CD4-positive, alpha-beta T cell treated with Interleukin-6 at 100 ng/mL for 8 hours (primary cell): Measurements from ENCODE around the gene TMEM191C.
"Not testable (repeated sequence)": the region's sequence is repeated elsewhere in the genome, so short reads cannot be mapped to it uniquely, and the experiment has no call there.

Source experiments
- DNase-seq: peaks from one replicate; pipeline ENCODE4 v3.0.0-alpha.2; 2020; ENCODE audit warnings: mixed read lengths, low spot score

Gene TMEM191C

DNA sequence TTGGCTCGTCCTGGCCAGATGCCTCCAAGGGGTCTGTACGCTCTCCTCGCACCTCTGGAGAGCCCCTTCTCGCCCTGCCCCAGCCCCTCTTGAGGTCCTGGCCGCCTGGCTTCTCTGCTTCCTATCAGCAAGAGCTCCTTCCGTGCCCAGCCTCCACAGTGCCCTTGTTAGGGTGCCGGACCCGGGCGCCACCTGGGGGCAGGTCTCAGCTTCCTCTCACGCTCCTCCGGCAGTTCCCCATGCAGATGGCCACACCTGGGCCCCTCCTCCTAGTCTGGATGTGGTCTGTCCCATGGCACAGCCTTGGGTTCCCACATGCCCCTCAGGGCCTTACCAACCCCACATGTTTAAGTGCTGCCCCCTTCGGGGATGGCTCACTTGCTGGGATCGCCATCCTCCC, 6.5 kb downstream of the TMEM191C start:
- not testable (repeated sequence) for DNase-seq

DNA sequence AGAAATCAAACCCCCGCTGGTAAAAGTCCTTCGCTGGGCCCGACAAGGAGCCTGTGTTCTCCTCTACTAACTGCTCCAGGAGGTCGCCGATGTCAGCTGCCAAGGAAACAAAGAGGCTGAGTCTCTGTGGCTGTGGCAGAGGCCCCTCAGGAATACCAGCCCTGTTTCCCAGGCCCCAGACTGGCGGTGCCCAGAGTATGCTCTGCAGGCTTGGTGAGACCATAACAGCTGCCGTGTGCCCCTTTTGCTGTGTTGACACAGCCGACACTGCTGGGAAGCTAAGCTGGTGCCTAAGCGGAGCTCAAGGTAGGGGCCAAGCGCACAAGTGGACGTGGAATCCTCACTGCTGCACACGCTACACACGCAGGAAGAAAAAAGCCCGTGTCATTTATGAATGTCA, 16.9 kb downstream of the TMEM191C start:
- not testable (repeated sequence) for DNase-seq

DNA sequence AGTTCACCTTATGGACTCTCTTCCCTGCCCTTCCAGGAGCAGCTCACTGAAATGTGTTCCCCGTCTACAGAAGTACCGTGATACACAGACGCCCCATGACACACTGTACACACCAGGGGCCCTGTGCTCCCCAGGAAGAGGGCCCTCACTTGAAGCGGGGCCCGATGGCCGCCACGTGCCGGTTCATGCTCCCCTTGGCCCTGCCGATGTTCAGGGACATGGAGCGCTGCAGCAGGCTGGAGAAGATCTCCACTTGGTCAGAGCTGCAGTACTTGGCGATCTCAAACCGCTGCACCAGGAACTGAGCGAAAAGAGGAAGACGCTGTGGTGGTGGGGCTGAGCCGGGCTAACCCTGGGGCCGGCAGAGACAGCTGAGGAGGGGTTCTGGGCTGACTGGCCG, 20.5 kb downstream of the TMEM191C start:
- not testable (repeated sequence) for DNase-seq

DNA sequence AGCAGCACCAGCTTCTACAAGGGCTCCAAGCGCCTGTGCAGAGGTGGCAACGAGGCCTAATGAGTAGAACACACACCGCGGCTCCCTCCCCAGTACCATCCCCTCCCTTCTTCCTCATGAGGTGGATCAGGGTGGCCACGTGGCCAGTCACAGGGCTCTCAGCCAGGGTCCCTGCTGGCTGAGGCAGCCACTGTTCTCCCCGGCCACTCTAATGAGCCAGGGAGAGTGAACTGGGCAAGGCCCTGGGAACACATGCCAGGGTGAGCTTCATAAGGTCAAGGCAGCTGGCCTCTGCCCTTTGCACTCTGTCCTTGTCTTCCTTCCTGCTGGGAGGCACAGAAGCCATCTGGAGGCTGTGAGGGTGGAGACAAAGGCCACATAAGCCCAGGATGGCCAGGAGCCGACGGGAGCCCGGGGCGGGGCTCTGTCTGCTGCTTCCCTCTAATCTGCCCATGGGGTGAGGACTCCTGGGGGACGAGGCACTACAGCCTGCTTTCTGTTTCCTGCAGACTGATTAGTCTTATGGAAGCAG, 22.0 kb downstream of the TMEM191C start:
- not testable (repeated sequence) for DNase-seq

DNA sequence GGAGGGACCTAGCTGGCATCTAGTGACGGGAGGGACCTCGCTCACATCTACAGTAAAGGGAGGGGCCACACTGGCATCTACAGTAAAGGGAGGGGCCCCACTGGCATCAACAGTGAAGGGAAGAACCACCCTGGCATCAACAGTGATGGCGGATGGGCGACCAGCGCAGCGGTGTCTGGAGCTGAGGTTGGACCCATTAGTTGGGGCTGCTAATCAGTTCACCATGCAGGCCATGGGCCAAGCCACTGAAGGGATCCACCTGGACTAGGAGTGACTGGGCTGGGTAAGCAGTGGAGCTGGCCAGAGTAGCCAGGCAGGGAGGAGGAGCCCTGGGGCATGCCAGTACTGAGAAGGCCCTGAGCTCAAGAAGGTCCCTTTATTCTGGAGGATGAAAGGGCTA, 23.4 kb downstream of the TMEM191C start:
- DNase-seq: not testable (repeated sequence)

DNA sequence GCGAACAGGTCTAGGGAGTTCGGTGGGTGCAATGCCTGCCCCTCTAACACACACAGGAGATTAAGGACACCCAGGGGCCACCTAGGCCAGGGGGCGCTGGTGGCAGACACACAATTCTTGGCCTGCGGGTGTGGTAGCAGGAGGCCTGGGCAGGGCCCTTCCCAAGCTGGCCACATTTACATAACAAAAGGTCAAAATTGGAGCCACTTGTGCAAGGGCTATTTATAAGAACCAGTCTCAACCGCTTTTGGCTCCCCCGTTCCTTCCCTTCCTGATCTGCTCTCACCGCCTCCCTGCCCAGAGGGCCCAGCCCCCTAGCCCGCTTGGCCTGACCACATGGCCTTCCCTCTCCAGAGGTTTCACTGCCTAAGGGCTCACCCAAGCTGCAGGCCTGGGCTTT, 25.1 kb downstream of the TMEM191C start:
- DNase-seq: not testable (repeated sequence)

DNA sequence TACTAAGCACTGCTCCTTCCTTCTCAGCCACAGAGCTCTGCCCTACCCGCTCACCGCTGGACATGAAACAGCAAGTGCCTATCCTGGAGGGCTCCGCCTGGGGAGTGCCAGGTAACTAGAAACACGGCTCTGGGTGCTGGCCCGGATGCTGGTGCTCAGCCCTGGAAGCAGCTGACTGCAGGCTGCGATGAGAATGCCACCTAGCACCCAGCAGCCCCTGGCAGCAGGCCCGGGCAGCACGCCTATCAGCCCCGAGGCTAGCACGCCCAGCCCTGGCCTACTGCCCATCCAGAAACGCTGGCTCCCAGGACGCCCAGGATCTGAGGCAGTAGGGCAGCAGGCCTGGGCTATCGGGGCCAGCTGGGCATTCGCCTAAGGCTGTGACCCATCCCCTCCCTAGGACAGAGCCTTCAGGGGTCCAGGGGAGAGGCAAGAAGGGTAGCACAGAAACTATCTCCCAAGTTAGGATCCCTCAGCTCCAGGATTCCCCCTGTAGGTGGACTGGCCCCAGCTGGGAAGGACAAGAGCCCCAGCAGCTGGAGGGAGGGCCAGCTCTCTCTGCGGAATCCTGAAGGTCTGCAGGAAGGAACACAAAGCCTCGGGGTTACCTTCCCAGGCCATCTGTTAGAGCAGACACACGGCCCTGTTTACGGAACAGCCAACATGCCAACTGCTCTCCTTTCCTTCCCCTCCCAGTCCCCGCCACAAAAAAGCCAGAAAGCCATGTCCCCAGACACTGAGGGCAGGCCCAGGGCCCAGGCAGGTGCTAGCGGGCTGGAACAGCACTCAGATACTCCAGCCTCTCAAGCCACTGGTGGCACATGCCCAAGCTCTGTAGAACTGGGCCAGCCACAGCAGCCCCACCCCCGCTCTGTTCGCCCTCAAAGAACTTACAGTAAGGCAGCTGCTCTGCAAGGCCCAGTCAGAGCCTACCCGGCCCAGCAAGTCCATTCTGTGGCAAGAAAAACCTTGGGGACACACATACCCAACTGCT, 26.9 kb downstream of the TMEM191C start:
- DNase-seq: not testable (repeated sequence)

DNA sequence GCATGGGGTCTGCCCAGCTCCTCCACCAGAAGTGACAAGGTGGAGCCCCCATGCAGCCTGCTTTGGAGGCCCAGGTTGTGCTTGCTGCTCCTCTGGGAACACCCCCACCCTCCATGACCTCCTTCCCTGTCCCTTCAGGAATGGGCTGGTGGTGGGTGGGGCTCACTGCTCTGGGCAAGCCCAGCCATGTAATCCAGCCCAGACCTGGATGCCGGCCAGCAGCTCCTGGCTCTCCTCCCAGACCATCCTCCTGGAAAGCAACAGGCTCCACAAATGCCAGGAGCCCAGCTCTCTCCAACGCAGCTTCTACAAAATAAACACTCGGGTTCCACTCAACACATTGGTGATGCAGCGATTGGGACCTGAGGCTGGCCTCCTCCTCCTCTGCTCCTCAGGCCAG, 30.8 kb downstream of the TMEM191C start:
- not testable (repeated sequence) for DNase-seq

DNA sequence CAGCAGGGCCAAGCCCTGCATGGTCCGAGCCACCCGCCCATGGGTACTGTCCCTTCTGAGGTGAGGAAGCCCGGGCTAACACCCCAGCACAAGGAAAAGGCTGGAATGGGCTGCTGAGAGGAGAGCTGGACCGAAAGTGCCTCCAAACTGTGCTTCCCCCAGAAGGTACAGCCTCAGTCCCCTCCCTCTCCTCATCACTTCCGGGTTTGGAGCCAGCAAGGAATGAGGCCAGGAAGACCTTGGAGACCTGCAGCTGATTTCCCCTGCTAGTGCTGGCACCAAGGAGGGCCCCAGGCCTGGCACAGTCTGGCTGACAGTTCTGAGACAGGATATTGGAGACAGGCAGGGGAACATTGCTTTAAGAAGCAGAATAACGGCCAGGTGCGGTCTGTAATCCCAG, 31.3 kb downstream of the TMEM191C start:
- DNase-seq: not testable (repeated sequence)

DNA sequence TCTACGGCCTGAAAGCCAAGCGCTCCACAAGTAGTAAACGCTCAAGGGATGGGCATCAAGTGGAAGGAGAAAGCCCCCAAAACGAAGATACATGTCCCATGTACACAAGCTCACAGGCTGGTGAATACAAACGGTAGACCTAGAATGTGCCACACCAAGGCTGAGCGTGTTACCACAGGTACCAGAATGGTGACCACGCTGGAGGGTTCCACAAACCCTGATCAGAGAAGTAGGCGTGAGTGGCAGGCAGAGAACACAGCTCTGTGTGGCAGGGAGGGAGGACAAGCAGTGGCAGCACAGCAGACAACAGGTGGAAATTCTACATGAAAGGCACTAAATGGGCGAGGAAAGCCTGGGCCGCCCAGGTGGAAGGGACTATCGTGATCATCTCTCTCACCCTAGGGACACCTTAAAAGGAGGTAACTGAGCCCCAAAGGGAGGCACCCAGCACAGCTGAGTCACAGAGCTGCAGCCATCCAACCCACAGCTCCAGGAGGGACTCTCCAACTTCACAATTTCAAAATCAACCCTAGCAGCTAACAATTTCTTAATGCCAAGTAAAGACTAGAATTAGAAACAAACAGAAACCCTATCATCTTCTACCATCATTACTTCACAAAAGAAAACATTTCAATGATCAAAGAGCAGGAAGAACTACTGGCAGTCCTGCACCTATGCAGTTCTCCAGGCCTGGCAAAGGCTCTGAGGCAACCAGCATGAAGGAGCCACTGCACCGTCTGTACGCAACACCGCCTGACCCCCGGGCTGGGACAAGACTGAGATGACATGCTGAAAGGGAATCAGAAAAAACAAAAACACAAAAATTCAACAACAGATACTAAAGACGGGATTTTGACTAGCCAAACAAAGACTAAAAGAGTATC, 32.7 kb downstream of the TMEM191C start:
- DNase-seq: not testable (repeated sequence)

DNA sequence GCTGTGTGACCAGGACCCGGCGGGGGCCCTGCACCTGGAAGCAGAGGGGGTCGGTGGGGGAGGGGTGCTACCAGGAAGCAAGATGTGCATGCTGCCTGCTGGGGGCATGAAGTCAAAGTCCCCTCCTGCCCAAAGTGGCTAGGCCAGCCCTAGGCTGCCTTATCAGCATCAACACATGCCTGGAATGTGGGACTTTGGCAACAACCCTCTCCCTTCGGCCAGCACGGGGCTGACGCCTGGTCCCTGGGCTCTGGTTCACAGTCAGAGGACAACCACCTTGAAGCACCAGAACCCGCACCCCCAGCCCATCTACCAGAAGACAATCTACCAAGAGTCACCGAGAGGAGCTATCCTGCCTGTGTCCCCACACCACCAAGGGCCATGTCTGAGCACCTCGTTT, 43.2 kb downstream of the TMEM191C start:
- not testable (repeated sequence) for DNase-seq

DNA sequence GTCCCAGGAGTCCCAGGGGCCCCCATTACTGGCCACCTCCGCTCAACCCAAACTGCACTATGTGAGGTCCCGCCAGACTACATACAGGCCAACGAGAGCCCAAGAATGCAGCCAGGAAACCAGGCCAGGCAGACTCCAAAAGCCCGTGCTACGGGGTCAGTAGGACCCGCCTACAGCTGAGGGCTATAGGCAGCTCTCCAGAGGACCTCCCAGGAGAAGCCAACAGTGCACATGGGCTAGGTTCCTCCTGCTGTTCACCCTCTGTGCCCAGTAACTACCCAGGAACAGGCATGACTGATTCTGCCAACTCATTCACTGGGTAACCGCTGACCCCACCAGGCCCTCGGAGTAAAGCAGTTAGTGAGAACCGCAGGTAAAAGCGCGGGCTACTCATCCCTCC, 44.8 kb downstream of the TMEM191C start:
- DNase-seq: not testable (repeated sequence)

DNA sequence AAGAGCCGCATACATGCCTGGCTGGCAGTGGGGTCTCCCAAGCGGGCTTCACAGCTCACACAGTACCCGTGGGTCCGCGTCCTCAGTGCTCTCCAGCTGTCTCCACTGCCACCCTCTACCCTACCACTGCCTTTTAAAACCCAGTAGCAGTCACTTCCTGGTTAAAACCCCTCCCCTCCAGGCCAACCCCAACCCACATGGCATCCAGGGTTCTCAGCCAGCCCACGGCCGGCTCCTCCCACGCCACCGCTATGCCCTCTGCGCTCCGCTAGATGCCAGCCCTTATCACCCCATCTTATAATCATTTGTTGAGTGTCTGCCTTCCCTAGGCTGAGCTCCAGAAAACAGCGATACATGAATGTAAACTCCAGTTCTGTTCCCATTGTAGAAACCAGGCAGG, 46.9 kb downstream of the TMEM191C start:
- not testable (repeated sequence) for DNase-seq

DNA sequence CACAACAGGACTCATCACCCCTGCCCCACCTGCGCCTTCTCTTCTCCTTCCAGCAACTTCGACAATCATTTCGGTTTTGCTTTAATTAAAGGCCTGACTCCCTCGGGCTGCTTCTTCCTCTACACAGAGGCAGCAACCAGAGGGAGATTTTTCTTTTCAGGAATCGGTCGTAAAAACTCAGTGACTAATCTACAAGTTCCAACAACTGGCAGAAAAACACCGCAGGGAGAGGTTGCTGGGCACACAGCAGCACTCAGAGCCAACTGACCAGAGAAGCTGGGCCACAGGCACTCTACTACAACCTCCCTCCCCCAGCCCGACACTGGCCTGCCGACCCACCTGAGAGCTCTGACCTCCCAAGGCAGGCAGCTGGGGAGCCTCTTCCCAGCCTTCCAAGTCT, 48.0 kb downstream of the TMEM191C start:
- DNase-seq: not testable (repeated sequence)

DNA sequence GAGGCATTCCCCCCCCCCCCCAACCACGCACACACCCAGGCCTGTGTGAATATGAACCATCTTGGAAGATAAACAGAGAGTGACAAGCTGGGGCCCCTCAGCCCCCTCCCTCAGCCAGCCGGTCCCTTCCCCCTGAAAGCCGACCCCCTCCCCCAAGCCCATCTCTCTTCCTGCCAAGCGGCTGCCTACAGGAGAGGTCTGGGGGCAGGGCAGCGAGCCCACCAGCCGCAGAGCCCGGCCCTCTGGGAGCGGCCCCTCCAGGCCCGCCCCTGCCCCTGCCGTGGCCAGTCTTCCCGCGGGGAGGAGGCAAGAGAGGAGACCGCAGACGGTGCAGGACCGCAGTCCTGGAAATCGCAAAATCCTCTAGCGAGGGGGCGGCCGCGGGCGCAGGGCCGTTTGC, 49.3 kb downstream of the TMEM191C start:
- DNase-seq: not testable (repeated sequence)

DNA sequence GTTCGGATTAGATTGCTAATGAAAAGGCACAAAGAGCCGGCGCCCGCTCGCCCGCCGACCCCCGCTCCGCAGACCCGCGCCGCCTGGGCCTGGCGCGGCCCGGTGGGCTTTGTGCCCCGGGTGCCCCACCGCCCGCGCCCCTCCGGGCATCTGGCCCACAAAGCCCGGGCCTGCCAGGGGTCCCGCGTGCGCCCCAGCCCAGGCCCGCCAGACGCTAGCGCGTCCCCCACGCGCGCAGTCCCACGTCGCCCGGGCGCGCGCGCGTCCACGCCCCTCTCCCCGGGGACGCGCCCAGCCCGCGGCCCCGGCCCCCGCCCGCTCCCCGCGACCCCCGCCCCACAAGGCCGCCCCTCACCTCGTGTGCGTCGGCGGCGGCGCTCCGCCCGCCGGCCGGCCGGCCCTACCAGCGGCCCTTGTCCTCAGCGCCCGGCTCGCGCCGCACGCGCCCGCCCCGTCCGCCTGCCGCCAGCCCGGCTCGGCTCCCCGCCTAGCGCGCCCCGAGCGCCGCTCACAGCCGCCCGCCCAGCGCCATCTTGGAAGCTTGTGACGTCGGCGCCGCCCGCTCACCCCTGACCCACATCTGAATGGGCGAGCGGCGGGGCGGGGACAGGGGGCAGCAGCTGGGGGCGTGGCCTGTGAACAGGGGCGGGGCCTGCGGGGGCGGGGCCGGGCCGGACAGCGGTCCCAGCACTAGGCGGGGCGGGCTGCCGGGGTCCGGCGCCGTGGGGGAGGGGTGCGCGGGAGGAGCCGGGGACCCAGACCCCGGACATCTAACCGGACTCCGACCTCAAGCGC, 50.0 kb downstream of the TMEM191C start:
- DNase-seq: not testable (repeated sequence)
